CD4-positive, alpha-beta T cell (primary cell): ENCODE measurements around the gene SGSM2. TPM values are rescaled to one million over a fixed set of nuclear protein-coding genes. Genes with fewer than 3 reads are reported as not detected.

Source experiments
- ATAC-seq: fragments of 200-7000 bp; cut with Tn5 transposase; one replicate; pipeline ENCODE4 v1.10.0; 2022; ENCODE audit warnings: mild to moderate bottlenecking; ENCODE audit not compliant: poor library complexity
- CTCF ChIA-PET: fragments of 350-600 bp; sonication (Branson Sonifier 250); formaldehyde crosslinking; loops from one replicate; lab custom pipeline; 2021; ENCODE audit warnings: antibody characterized with exemption, inconsistent platforms; lab: Charles Lee
- POLR2A ChIA-PET: fragments of 350-600 bp; sonication (Branson Sonifier 250); formaldehyde crosslinking; loops from one replicate; lab custom pipeline; 2021; ENCODE audit warnings: antibody characterized with exemption, inconsistent platforms; lab: Charles Lee
- DNase-seq, 14 experiments: peaks; one replicate each; pipeline ENCODE4 v3.0.0-alpha.2; 2013 to 2020; ENCODE audit warnings: mixed read lengths in 2 of 14
- H3K27ac ChIP-seq, 2 donors: one replicate each; pipeline versions ENCODE4 v1.5.1 to v1.7.0; 2013; ENCODE audit warnings: low read length in 2 of 2, low read depth in 1 of 2, mild to moderate bottlenecking in 1 of 2
- H3K27me3 ChIP-seq, 2 experiments: 1 replicate in 1 of 2; 2 replicates in 1 of 2; pipeline versions ENCODE4 v1.6.1 to v1.7.0; 2013; ENCODE audit warnings: low read length in 2 of 2, control low read depth in 1 of 2, mild to moderate bottlenecking in 1 of 2, moderate library complexity in 1 of 2; ENCODE audit not compliant: insufficient read depth in 2 of 2, control insufficient read depth in 1 of 2
- H3K36me3 ChIP-seq: one replicate; pipeline ENCODE4 v1.6.1; 2013; ENCODE audit warnings: low read length, control low read depth; ENCODE audit not compliant: insufficient read depth
- H3K4me1 ChIP-seq: one replicate; pipeline ENCODE4 v1.6.1; 2013; ENCODE audit warnings: low read length, control low read depth; ENCODE audit not compliant: insufficient read depth
- H3K4me3 ChIP-seq: one replicate; pipeline ENCODE4 v1.5.1; 2013; ENCODE audit warnings: mild to moderate bottlenecking, low read length, moderate library complexity
- H3K9me3 ChIP-seq, 2 experiments: 1 replicate in 1 of 2; 2 replicates in 1 of 2; pipeline versions ENCODE4 v1.6.1 to v1.7.0; 2013; ENCODE audit warnings: low read length in 2 of 2, mild to moderate bottlenecking in 2 of 2, control low read depth in 1 of 2, moderate library complexity in 1 of 2; ENCODE audit not compliant: control insufficient read depth in 1 of 2, insufficient read depth in 1 of 2
- H3K27ac Mint-ChIP-seq: one replicate; pipeline ENCODE4 v1.8.0; 2020; ENCODE audit warnings: mixed read lengths
- H3K27me3 Mint-ChIP-seq: one replicate; pipeline ENCODE4 v1.8.0; 2021; ENCODE audit warnings: mixed read lengths
- H3K36me3 Mint-ChIP-seq: one replicate; pipeline ENCODE4 v1.8.0; 2021; ENCODE audit warnings: low read depth, mixed read lengths
- H3K4me1 Mint-ChIP-seq: one replicate; pipeline ENCODE4 v1.8.0; 2021; ENCODE audit warnings: low read depth, mixed read lengths
- H3K4me3 Mint-ChIP-seq: one replicate; pipeline ENCODE4 v1.8.0; 2020; ENCODE audit warnings: mild to moderate bottlenecking, mixed read lengths
- H3K9me3 Mint-ChIP-seq: one replicate; pipeline ENCODE4 v1.8.0; 2020; ENCODE audit warnings: mixed read lengths
- CTCF ChIP-seq: fragments of 200-600 bp; IDR thresholded peaks from one replicate; pipeline ENCODE4 v1.8.0; 2022; ENCODE audit warnings: antibody characterized with exemption, mild to moderate bottlenecking
- intact Hi-C, 2 experiments: fragments of 100-400 bp; cut with DNase I in 1 of 2; cut with micrococcal nuclease in 1 of 2; formaldehyde crosslinking; loops; one replicate each; pipeline versions ENCODE4 v1.15.1 to v1.9.0; 2023 to 2025; cut with DNase I, micrococcal nuclease
- total RNA-seq, 174 experiments: library from RNA in 2 of 174; stranded (reverse) in 2 of 174; gene quantifications; one replicate each; pipeline ENCODE4 v1.2.3 and lab custom pipeline; 2021 to 2026

Gene SGSM2
- total RNA-seq, 2 experiments from 2014 or later: 147 to 154 TPM

- peak overlapping the region; percentile 99 for H3K27ac Mint-ChIP-seq
Observed at GRCh38 chr17:2403044-2403443, 65.7 kb downstream of the SGSM2 start.

GRCh38 chr17:2405247-2405926 lies 68.1 kb downstream of the SGSM2 start:
- Histone ChIP-seq H3K4me3 (no peak overlapping the region), H3K4me1 (peaks cover 17% of the 10 kb centered on the region), H3K27ac (no peak overlapping the region), H3K9me3 (no peaks in the 10 kb centered on the region), H3K27me3 (no peaks in the 10 kb centered on the region), H3K36me3 (no peaks in the 10 kb centered on the region)
- Mint-ChIP-seq H3K4me3 (no peak overlapping the region), H3K36me3 (peaks cover 21% of the 10 kb centered on the region), H3K27ac (no peak overlapping the region), H3K4me1 (peaks cover 17% of the 10 kb centered on the region), H3K9me3 (no peaks in the 10 kb centered on the region), H3K27me3 (no peaks in the 10 kb centered on the region)
- POLR2A ChIA-PET: interaction anchor here (1.6 to 6.5 kb wide), 2 partner anchors 13 to 23 kb away, joined by 6 to 69 read pairs; no protein-coding TSS in a partner anchor
- no peak for TF ChIP-seq CTCF
- ATAC-seq (no peak), DNase-seq (no peak)
- CTCF ChIA-PET: interaction anchor here (0.8 to 7.8 kb wide), 3 partner anchors 11 to 23 kb away, joined by 5 to 52 read pairs (median 20); no protein-coding TSS in a partner anchor
- intact Hi-C loops: no loop called here

More at GRCh38 chr17:2403044-2403443, 65.7 kb downstream of the SGSM2 start:
- peaks cover 36% of the 10 kb centered on the region for H3K4me1 Mint-ChIP-seq
- ChIA-PET CTCF (interaction anchor here (1.4 to 7.8 kb wide), 3 partner anchors 10 to 21 kb away, joined by 3 to 52 read pairs (median 11); no protein-coding TSS in a partner anchor), POLR2A (interaction anchor here (4.9 to 6.5 kb wide), 2 partner anchors 11 to 20 kb away, joined by 69 to 132 read pairs; no protein-coding TSS in a partner anchor)
- no peak for TF ChIP-seq CTCF
- H3K27me3 ChIP-seq: no peaks in the 10 kb centered on the region
- H3K36me3 Mint-ChIP-seq: peaks cover 28% of the 10 kb centered on the region
- DNase-seq: no peak
- no peaks in the 10 kb centered on the region for H3K9me3 ChIP-seq
- no peak for ATAC-seq
- H3K36me3 ChIP-seq: no peaks in the 10 kb centered on the region
- no peak overlapping the region for H3K4me3 ChIP-seq
- H3K9me3 Mint-ChIP-seq: no peaks in the 10 kb centered on the region
- intact Hi-C loops: loop anchor here (2.0 to 5.0 kb wide), 3 partner anchors 14 to 361 kb away; partner anchors contain the start of gene OVCA2 (in 1 of the 2)
- H3K4me1 ChIP-seq: peaks cover 36% of the 10 kb centered on the region
- H3K27ac ChIP-seq: no peak overlapping the region
- peak overlapping the region; percentile 86 for H3K4me3 Mint-ChIP-seq
- H3K27me3 Mint-ChIP-seq: no peaks in the 10 kb centered on the region

- intact Hi-C loops: no loop called here
- H3K27me3 ChIP-seq: no peaks in the 10 kb centered on the region
- H3K9me3 ChIP-seq: no peaks in the 10 kb centered on the region
- peaks cover 20% of the 10 kb centered on the region for H3K36me3 Mint-ChIP-seq
- no peaks in the 10 kb centered on the region for H3K9me3 Mint-ChIP-seq
- no peaks in the 10 kb centered on the region for H3K27me3 Mint-ChIP-seq
- H3K4me3 ChIP-seq: no peak overlapping the region
- H3K4me3 Mint-ChIP-seq: no peak overlapping the region
- no peak for DNase-seq
- H3K4me1 Mint-ChIP-seq: peaks cover 15% of the 10 kb centered on the region
- POLR2A ChIA-PET: interaction anchor here (1.2 kb wide), 1 partner anchor 10 kb away, joined by 6 read pairs; no protein-coding TSS in a partner anchor
- no peaks in the 10 kb centered on the region for H3K36me3 ChIP-seq
- H3K4me1 ChIP-seq: peaks cover 14% of the 10 kb centered on the region
- no peak overlapping the region for H3K27ac ChIP-seq
- TF ChIP-seq CTCF: no peak
- no peak for ATAC-seq
- H3K27ac Mint-ChIP-seq: no peak overlapping the region
- CTCF ChIA-PET: interaction anchor here (0.8 to 3.8 kb wide), 2 partner anchors 10 to 23 kb away, joined by 3 to 20 read pairs; no protein-coding TSS in a partner anchor
Observed at GRCh38 chr17:2406271-2406902, 69.1 kb downstream of the SGSM2 start.
